ENCODE results near the gene STAT5A.

- TF ChIP-seq, protein P1, sequence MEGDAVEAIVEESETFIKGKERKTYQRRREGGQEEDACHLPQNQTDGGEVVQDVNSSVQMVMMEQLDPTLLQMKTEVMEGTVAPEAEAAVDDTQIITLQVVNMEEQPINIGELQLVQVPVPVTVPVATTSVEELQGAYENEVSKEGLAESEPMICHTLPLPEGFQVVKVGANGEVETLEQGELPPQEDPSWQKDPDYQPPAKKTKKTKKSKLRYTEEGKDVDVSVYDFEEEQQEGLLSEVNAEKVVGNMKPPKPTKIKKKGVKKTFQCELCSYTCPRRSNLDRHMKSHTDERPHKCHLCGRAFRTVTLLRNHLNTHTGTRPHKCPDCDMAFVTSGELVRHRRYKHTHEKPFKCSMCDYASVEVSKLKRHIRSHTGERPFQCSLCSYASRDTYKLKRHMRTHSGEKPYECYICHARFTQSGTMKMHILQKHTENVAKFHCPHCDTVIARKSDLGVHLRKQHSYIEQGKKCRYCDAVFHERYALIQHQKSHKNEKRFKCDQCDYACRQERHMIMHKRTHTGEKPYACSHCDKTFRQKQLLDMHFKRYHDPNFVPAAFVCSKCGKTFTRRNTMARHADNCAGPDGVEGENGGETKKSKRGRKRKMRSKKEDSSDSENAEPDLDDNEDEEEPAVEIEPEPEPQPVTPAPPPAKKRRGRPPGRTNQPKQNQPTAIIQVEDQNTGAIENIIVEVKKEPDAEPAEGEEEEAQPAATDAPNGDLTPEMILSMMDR (IDR thresholded peaks at IDR 0.05): no peak
- TF ChIP-seq POLR2A (IDR thresholded peaks at IDR 0.05): no peak
These were observed 1.7 kb upstream of the STAT5A start for GRCh38 chr17:42286411-42287221.

Data from uterus (tissue), 2 donors.